Motor neuron (in vitro differentiated cells): ENCODE results near the gene C11orf52. TPM values are rescaled to one million over a fixed set of nuclear protein-coding genes. Genes with fewer than 3 reads are reported as not detected.

Experiments
- ATAC-seq, 8 experiments: fragments of 200-7000 bp; cut with Tn5 transposase; replicated peaks in 6 of 8; 2 replicates each; pipeline ENCODE4 v1.8.0; 2021; ENCODE audit warnings: mild to moderate bottlenecking in 8 of 8, moderate library complexity in 8 of 8
- H3K27ac ChIP-seq, 2 donors: fragments of 250-450 bp; sonication (Bioruptor Pico); 2 replicates each; pipeline ENCODE4 v1.9.0; 2021; ENCODE audit warnings: antibody characterized with exemption in 2 of 2, mild to moderate bottlenecking in 2 of 2, moderate library complexity in 1 of 2
- H3K4me1 ChIP-seq, 2 donors: fragments of 250-450 bp; sonication (Bioruptor Pico); replicated peaks in 1 of 2; 2 replicates each; pipeline ENCODE4 v1.6.1; 2021; ENCODE audit warnings: antibody characterized with exemption in 2 of 2, mild to moderate bottlenecking in 2 of 2, moderate library complexity in 1 of 2
- H3K4me3 ChIP-seq, 5 donors: fragments of 250-450 bp; sonication (Bioruptor Pico); 2 replicates each; pipeline ENCODE4 v1.9.0; 2021; ENCODE audit warnings: antibody characterized with exemption in 5 of 5, mild to moderate bottlenecking in 5 of 5, moderate library complexity in 4 of 5
- WGBS, 10 experiments: fragments of 450-650 bp; shearing (Covaris generic); methylation state at CpG; one replicate each; pipeline ENCODE4 v1.0.0; 2022; 5-methylcytosine and 5-hydroxymethylcytosine counted together
- in situ Hi-C, 9 experiments: fragments of 400-800 bp; cut with MboI; loops; one replicate each; pipeline ENCODE4 v1.15.0; 2021; ENCODE audit warnings: low sequenced_read_pairs in 9 of 9, low pct_unique_long_range_greater_than_20kb in 2 of 9; ENCODE audit not compliant: unreplicated experiment in 9 of 9
- total RNA-seq, 8 experiments: library from RNA; unstranded; fragments of 300-600 nt; gene quantifications; 2 replicates each; pipeline versions ENCODE4 v1.2.3 to v1.2.4, GENCODE V29; 2022

Gene C11orf52
- total RNA-seq, 8 experiments from 2014 or later = 0.27 to 7.3 (median 0.55) TPM

- in situ Hi-C loops = loop anchor here in 1 of 9 experiments (25.0 kb wide), 1 partner anchor 100 kb away; no protein-coding TSS in a partner anchor
- ATAC-seq = no peak
- Histone ChIP-seq H3K27ac (no peak overlapping the region), H3K4me1 (no peaks in the 10 kb centered on the region), H3K4me3 (no peak overlapping the region)
- WGBS, 10 experiments = 50 to 100% (median 80%) methylated on average over 1 to 2 of the region's 2 CpGs
These were observed 31.9 kb upstream of the C11orf52 start for GRCh38 chr11:111886844-111887243.

- Histone ChIP-seq H3K4me3 (no peak overlapping the region), H3K27ac (no peak overlapping the region), H3K4me1 (no peaks in the 10 kb centered on the region)
- ATAC-seq = no peak
- in situ Hi-C loops = no loop called here
- 14 to 100% (median 80%) methylated on average over 1 to 2 of the region's 2 CpGs; no CpG with 5 or more reads in 4 of the 10 experiments for WGBS, 10 experiments
These were observed 13.3 kb upstream of the C11orf52 start for GRCh38 chr11:111905411-111905810.

- 0 to 100% (median 80%) methylated on average over 1 of the region's 1 CpG; no CpG with 5 or more reads in 1 of the 10 experiments for WGBS, 10 experiments
- ATAC-seq = peak in 1 of 8 experiments; percentile 24
- Histone ChIP-seq H3K4me3 (no peak overlapping the region), H3K27ac (no peak overlapping the region), H3K4me1 (no peaks in the 10 kb centered on the region)
- in situ Hi-C loops = no loop called here
These were observed 12.0 kb upstream of the C11orf52 start for GRCh38 chr11:111906680-111907079.

GRCh38 chr11:111908639-111909305 is 9.9 kb upstream of the C11orf52 start:
- 17 to 100% (median 82%) methylated on average over 1 to 5 of the region's 5 CpGs for WGBS, 10 experiments
- Histone ChIP-seq H3K4me3 (no peak overlapping the region), H3K27ac (no peak overlapping the region), H3K4me1 (peaks cover 6 to 7% of the 10 kb centered on the region in 2 donors)
- in situ Hi-C loops = no loop called here
- no peak for ATAC-seq

- in situ Hi-C loops = no loop called here
- no peak for ATAC-seq
- Histone ChIP-seq H3K4me3 (no peak overlapping the region), H3K27ac (no peak overlapping the region), H3K4me1 (peaks cover 6 to 7% of the 10 kb centered on the region in 2 donors)
- WGBS, 10 experiments = 65 to 96% (median 83%) methylated on average over 1 to 5 of the region's 5 CpGs; no CpG with 5 or more reads in 1 of the 10 experiments
These were observed 9.3 kb upstream of the C11orf52 start for GRCh38 chr11:111909378-111909777.

GRCh38 chr11:111910676-111911562 is 7.8 kb upstream of the C11orf52 start:
- no peak overlapping the region for H3K27ac ChIP-seq
- H3K4me1 ChIP-seq = peaks cover 6 to 7% of the 10 kb centered on the region in 2 donors
- in situ Hi-C loops = no loop called here
- WGBS, 10 experiments = 18 to 87% (median 69%) methylated on average over 1 to 9 of the region's 9 CpGs
- H3K4me3 ChIP-seq = no peak overlapping the region
- ATAC-seq = peak in 1 of 8 experiments; percentile 5

- H3K27ac ChIP-seq = no peak within 1 kb of the TSS
- 11 to 100% (median 57%) methylated on average over 1 to 5 of the region's 17 CpGs; no CpG with 5 or more reads in 4 of the 10 experiments for WGBS, 10 experiments
- H3K4me3 ChIP-seq = no peak within 1 kb of the TSS
- ATAC-seq = peak; percentile 72 to 93 (median 90)
- in situ Hi-C loops = no loop called here
- peaks cover 6 to 7% of the 10 kb centered on the region in 2 donors for H3K4me1 ChIP-seq
These were observed 6.9 kb upstream of the C11orf52 start, which contains the start of gene CRYAB for GRCh38 chr11:111911563-111912401. Gene CRYAB, minus strand, starts transcription at chr11:111911770. Its CDS starts 46 bp downstream, at chr11:111911724.

GRCh38 chr11:111912535-111912934 is 6.2 kb upstream of the C11orf52 start, which contains the start of gene HSPB2:
Gene HSPB2, plus strand, starts transcription at chr11:111912734. Its CDS starts 96 bp downstream, at chr11:111912830.
- ATAC-seq = peak in 1 of 8 experiments; percentile 9

GRCh38 chr11:111913031-111913861 is 5.5 kb upstream of the C11orf52 start:
- in situ Hi-C loops = no loop called here
- WGBS, 10 experiments = 0 to 100% (median 100%) methylated on average over 1 to 2 of the region's 24 CpGs; no CpG with 5 or more reads in 5 of the 10 experiments
- ATAC-seq = peak in 2 of 8 experiments; percentile 9 to 22
- Histone ChIP-seq H3K4me1 (peaks cover 6 to 7% of the 10 kb centered on the region in 2 donors), H3K27ac (no peak overlapping the region), H3K4me3 (no peak overlapping the region)

More at GRCh38 chr11:111912535-111912934, 6.2 kb upstream of the C11orf52 start, which contains the start of gene HSPB2:
- Histone ChIP-seq H3K27ac (no peak within 1 kb of the TSS), H3K4me3 (no peak within 1 kb of the TSS), H3K4me1 (peaks cover 6 to 7% of the 10 kb centered on the region in 2 donors)
- in situ Hi-C loops = no loop called here
- WGBS, 10 experiments = 80% methylated on average over 1 of the region's 26 CpGs; no CpG with 5 or more reads in 9 of the 10 experiments

GRCh38 chr11:111913997-111914396 is 4.7 kb upstream of the C11orf52 start:
- 55 to 63% (median 60%) methylated on average over 1 to 4 of the region's 4 CpGs; no CpG with 5 or more reads in 7 of the 10 experiments for WGBS, 10 experiments
- in situ Hi-C loops = no loop called here
- H3K4me1 ChIP-seq = peaks cover 6 to 12% of the 10 kb centered on the region in 2 donors
- peak in 3 of 8 experiments; percentile 7 to 28 (median 8) for ATAC-seq
- no peak overlapping the region for H3K27ac ChIP-seq
- no peak overlapping the region for H3K4me3 ChIP-seq

GRCh38 chr11:111916768-111917167 is 1.9 kb upstream of the C11orf52 start:
- ATAC-seq = no peak
- in situ Hi-C loops = no loop called here
- 60 to 100% (median 86%) methylated on average over 1 of the region's 1 CpG; no CpG with 5 or more reads in 1 of the 10 experiments for WGBS, 10 experiments
- Histone ChIP-seq H3K4me3 (no peak overlapping the region), H3K4me1 (peaks cover 6 to 12% of the 10 kb centered on the region in 2 donors), H3K27ac (no peak overlapping the region)
